DMS 273 (cell line): Measurements from ENCODE around the gene TFG.

Experiments
- DNase-seq: peaks from one replicate; lab custom pipeline; 2025; ENCODE audit not compliant: unreplicated experiment; lab: John Stamatoyannopoulos, UW

TFG gene

DNA sequence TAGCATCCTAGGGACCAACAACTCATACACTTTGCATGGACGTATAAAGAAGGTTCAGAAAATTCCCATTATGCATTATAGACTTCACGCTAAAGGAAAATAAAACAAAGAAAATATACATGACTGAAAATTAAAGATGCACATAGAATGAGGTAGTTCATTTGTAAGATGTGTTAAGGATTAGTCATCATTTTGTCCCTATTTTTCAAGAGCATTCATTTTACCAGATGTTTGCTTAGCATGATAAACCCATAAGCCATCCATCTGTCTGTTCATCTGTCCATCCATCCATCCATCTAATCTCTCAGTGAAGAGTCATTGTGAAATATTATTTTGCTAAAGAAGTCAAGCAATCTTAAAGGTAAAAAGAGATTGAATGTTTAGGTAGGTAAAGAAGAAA lies 80.3 kb downstream of the TFG start:
- DNase-seq, result peak; percentile 38

DNA sequence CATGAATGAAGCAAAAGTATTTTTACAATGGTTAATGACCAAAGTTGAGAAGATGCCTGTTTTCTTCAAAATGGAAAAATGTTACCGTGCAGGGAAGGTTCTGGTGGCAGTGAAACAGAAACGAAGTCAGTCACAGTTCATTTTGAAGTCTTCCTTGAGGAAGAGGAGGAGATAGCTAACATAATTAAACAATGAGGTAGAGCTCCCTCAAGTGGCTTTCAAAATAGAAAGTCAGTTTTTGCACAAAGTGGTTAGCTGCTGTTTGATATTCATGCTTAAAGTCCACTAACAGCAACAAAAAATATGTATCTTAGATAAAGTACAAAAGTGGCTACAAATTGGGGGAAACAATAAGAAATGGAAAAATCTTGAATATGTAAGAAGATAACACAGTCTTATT lies 87.3 kb downstream of the TFG start:
- peak; percentile 42 for DNase-seq

DNA sequence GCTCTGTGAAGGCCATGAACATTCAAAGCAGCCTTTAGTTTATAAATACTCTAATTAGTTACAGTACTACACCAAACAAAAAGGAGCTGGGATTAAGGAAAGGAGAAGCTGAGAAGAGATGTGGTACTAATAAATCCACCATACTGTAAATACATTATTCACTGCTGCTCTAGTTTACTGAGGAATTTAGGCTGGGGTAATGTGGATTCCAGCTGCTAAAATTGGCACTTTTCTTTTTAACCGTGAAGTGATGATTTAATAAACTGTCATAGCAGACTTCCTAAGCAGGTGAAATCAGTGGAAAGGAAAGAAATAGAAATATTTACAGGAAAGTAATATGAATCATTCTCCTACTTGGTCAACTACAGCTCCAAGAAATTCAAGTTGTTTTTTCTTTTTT lies 88.7 kb downstream of the TFG start:
- DNase-seq, result no peak
